Mesodermal cell (in vitro differentiated cells): ENCODE results near the gene BCAN.

ENCODE experiments used
- H3K27ac ChIP-seq: 2 replicates; pipeline ENCODE4 v1.7.0; 2013; ENCODE audit warnings: mild to moderate bottlenecking, low read depth, low read length, moderate library complexity; ENCODE audit not compliant: severe bottlenecking
- H3K36me3 ChIP-seq: 2 replicates; pipeline ENCODE4 v1.7.1; 2013; ENCODE audit warnings: mild to moderate bottlenecking, low read length, moderate library complexity; ENCODE audit not compliant: control insufficient read depth, insufficient read depth
- H3K4me1 ChIP-seq: one replicate; pipeline ENCODE4 v1.7.1; 2013; ENCODE audit warnings: mild to moderate bottlenecking, low read length; ENCODE audit not compliant: insufficient read depth, control insufficient read depth, poor library complexity, severe bottlenecking
- H3K4me3 ChIP-seq: 2 replicates; pipeline ENCODE4 v1.7.0; 2013; ENCODE audit warnings: low read length, control low read depth, mild to moderate bottlenecking; ENCODE audit not compliant: insufficient read depth, poor library complexity, severe bottlenecking; ENCODE audit errors: extremely low read depth
- H3K9me3 ChIP-seq: 2 replicates; pipeline ENCODE4 v1.7.1; 2013; ENCODE audit warnings: mild to moderate bottlenecking, low read length, moderate library complexity; ENCODE audit not compliant: control insufficient read depth
- WGBS, 2 experiments: methylation state at CpG; one replicate each; pipeline ENCODE4 v1.1.5; 2013; ENCODE audit warnings: missing lambda C conversion rate in 2 of 2; ENCODE audit not compliant: insufficient coverage in 2 of 2; 5-methylcytosine and 5-hydroxymethylcytosine counted together

Gene BCAN

DNA sequence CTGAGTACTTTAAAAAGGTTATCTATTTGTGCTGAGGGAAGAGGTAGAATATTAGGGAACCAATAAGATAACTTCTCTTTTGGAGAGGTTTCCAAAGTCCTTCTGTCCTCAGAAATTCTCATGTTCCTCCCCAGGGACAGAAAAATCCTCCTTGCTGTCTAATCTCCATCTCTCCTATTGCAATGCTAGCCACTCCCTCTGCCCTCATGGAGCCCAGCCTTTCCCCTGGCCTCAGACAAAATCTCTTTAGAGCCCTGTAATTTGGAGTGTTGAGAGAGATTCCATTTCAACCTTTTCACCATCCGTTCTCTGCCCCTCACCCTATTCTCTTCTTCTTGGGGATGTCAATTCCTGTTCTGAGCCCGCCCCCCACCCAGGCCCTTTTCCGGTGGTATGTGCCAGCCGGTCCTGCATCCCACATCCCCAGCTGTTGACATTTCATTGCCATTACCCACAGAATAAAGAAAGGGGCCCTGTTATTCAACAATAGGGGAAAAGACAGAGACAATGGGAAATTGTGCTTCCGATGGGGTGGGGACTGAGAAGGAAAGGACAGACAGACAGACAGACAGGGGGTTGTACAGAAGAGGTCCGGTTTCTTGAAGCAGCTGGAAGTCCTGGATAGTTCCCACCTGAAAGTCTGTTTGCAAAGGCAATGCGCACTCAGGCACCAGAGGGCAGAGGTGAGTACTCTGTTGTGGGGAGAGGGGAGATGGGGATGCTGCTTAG, 22.9 kb upstream of the BCAN start, which contains the start of gene HAPLN2:
TSS of gene HAPLN2 (plus strand) at position 563 of the 729 bp plus-strand sequence. CDS start 4,076 bp downstream, outside the sequence.
- 2 to 11% methylated on average over 3 of the region's 7 CpGs for WGBS, 2 experiments
- Histone ChIP-seq H3K27ac (no peak within 1 kb of the TSS), H3K4me1 (peaks cover 7% of the 10 kb centered on the region)

DNA sequence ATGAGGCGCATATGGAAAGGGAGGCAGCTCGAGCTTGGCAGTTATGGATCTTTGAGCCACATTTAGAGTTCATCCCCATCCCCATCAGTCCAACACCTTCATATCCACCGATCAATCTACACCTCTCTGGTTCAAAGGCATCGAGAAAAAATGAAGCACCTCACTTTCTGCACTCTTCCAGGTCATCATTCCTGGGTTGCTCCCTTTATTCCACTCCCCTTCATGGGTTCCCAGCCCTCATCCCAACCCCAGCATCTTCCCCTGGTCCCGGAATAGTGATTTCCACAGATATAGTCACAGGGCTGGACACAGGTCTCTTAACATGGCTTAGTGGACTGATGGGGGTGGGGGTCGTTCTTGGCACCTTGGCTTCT, 22.3 kb upstream of the BCAN start:
- Histone ChIP-seq H3K4me3 (no peak overlapping the region), H3K27ac (no peak overlapping the region), H3K4me1 (peaks cover 7% of the 10 kb centered on the region), H3K9me3 (no peaks in the 10 kb centered on the region), H3K36me3 (no peaks in the 10 kb centered on the region)
- 42 to 53% methylated on average over 2 to 3 of the region's 6 CpGs for WGBS, 2 experiments

More for the DNA sequence above, 22.9 kb upstream of the BCAN start, which contains the start of gene HAPLN2:
- Histone ChIP-seq H3K4me3 (no peak within 1 kb of the TSS), H3K36me3 (no peaks in the 10 kb centered on the region), H3K9me3 (no peaks in the 10 kb centered on the region)

DNA sequence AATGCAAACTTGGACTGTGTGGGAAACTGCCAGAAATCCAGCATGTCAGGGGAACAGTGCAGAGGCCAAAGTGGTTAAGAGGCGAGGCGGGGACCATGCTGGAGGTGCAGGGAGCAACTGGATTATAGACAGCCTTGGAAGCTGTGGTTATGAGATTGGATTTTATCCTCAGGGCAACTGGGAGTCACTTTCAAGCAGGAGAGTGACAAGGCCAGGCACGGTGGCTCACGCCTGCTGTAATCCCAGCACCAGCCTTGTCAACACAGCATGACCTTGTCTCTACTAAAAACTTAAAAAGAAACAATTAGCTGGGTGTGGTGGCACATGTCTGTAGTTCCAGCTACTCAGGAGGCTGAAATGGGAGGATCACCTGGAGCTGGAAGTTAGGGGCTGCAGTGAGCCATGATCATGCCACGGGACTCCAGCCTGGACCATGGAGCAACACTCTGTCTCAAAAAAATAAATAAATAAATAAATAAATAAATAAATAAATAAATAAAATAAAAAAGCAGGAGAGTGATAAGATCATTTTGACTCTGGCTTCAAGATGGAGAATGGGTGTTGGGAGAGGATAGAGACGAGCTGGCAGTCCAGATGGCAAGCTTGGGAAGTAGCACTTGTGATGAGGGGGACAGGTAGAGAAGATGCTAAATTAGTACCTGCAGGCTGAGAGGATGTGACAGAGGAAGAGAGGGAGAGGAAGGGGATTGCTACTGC, 19.2 kb upstream of the BCAN start:
- WGBS, 2 experiments = 51 to 87% methylated on average over 3 to 5 of the region's 6 CpGs
- H3K36me3 ChIP-seq = no peaks in the 10 kb centered on the region
- H3K9me3 ChIP-seq = no peaks in the 10 kb centered on the region
- H3K27ac ChIP-seq = no peak overlapping the region
- no peak overlapping the region for H3K4me3 ChIP-seq
- peaks cover 4% of the 10 kb centered on the region for H3K4me1 ChIP-seq

DNA sequence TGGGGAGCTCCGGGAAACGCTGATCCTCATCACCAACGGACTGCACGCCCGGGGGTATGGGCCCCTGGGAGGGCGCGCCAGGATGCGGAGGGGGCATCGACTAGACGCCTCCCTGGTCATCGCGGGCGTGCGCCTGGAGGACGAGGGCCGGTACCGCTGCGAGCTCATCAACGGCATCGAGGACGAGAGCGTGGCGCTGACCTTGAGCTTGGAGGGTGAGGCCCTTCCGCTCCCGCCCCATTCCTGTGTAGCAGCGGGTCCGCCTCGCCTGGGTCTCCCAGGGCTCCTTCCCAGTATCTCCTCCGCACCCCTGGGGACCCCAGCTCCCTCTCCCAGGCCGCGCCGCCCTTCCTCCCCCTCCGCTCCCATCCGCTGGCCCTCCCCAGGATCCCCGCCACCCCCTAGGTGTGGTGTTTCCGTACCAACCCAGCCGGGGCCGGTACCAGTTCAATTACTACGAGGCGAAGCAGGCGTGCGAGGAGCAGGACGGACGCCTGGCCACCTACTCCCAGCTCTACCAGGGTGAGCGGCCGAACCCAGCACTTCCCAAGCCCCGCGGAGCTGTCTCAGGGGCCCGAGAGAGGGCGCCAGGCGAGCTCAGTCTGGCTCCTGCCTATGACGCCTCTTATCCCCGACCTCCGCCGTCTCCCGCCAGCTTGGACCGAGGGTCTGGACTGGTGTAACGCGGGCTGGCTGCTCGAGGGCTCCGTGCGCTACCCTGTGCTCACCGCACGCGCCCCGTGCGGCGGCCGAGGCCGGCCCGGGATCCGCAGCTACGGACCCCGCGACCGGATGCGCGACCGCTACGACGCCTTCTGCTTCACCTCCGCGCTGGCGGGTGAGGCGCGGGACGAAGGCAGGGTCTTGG, 17.7 kb upstream of the BCAN start:
- Histone ChIP-seq H3K9me3 (no peaks in the 10 kb centered on the region), H3K4me1 (peaks cover 4% of the 10 kb centered on the region), H3K27ac (no peak overlapping the region), H3K36me3 (no peaks in the 10 kb centered on the region), H3K4me3 (peak overlapping the region; percentile 32)
- WGBS, 2 experiments = 2 to 3% methylated on average over 74 to 79 of the region's 87 CpGs

DNA sequence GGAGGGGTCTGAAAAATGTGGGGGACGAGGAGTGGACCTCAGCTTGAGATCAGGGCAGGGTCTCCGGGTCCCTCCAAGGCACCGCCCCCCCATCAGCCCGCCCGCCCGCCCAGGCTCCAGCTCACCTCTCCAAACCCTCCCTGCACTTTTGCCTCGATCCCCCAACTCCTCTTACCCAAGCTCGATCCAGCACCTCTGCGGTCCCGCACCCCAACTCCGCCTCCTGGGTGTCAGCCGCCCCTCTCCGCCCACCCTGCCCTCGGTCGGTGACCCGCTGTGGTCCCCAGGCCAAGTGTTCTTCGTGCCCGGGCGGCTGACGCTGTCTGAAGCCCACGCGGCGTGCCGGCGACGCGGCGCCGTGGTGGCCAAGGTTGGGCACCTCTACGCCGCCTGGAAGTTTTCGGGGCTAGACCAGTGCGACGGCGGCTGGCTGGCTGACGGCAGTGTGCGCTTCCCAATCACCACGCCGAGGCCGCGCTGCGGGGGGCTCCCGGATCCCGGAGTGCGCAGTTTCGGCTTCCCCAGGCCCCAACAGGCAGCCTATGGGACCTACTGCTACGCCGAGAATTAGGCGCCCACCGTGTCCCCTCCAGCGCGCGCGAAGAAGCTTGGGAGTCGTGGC, 17.0 kb upstream of the BCAN start:
- H3K4me1 ChIP-seq = peaks cover 4% of the 10 kb centered on the region
- H3K36me3 ChIP-seq = no peaks in the 10 kb centered on the region
- peak overlapping the region; percentile 32 for H3K4me3 ChIP-seq
- no peak overlapping the region for H3K27ac ChIP-seq
- no peaks in the 10 kb centered on the region for H3K9me3 ChIP-seq
- whole genome bisulfite sequencing, 2 experiments = 0 to 2% methylated on average over 32 to 41 of the region's 55 CpGs

DNA sequence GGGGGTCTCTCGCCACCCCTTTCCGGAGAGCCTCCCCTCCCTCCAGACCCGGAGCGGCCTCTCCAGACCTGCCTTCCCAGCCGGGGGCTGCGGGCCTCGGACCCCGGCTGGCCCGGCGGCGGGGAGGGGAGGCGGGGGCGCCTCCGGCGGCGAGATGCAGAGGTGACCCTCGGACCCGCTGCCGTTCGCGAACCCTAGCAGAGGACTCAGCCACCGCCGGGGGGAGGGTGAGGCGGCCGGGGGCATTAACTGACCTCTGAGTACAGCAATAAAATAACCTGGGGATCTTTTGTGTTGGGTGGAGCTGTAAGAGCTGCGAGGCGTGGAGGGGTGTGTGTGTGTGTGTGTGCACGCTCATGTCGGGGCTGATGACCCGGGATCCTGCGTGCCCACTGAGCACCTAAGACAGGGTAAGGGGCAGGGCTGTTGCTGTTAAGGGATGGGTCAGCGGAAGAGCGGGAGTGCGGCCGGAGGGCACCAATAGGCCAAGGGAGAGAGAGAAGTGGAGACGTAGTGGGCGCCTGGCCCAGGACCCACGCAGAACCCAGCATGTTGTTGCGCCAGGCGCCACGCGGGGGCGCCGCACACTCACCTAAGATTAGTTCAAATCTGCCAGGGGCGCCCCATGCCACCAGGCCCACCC, 16.4 kb upstream of the BCAN start:
- Histone ChIP-seq H3K4me3 (peak overlapping the region; percentile 24), H3K4me1 (peaks cover 4% of the 10 kb centered on the region), H3K36me3 (no peaks in the 10 kb centered on the region), H3K9me3 (no peaks in the 10 kb centered on the region), H3K27ac (no peak overlapping the region)
- WGBS, 2 experiments = 1 to 2% methylated on average over 24 to 30 of the region's 45 CpGs

DNA sequence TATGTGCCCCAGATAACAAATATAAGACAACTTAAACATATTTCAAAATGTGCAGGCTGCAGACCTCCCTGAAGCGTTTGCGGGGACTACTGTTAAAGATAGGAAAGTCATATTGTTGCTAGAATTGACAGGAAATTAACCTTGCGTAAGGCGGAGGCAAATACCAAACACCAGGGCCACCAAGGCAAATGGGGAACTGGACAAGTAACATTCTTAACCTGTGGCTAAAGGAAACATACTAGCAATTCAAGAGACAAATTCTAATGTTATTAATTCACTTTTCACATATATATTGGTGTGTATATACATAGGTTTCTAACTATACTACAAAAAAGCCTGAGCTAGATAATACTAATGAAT, 15.9 kb upstream of the BCAN start:
- WGBS, 2 experiments = 0% methylated on average over 2 of the region's 4 CpGs; no CpG with 5 or more reads in 1 of the 2 experiments

DNA sequence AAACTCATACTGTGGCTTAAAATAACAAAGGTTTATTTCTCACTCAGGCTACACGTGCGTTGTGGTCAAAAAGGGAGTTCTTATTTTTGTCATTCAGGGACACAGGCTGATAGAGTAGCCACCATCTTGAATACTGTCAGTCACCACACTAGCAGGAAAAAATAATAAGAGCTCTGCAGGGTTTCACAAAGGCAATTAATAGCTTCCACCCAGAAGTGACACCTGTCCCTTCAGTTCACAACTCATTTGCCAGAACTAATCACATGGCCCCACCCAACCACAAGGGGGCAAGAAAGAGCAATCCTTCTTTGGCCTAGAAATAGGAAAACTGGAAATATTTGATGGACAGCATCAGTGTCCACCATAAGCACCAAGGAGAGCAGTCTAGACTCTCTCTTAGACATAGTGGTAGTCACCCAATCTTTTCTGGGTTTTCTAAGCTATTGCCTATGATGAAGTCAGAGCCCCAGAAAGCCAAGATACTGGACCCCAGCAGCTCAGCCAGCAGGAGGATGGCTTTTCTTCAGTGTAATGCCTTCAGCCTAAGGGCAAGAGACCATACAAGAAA, 14.5 kb upstream of the BCAN start:
- 93% methylated on average over 2 of the region's 2 CpGs; no CpG with 5 or more reads in 1 of the 2 experiments for WGBS, 2 experiments
- Histone ChIP-seq H3K9me3 (no peaks in the 10 kb centered on the region), H3K36me3 (no peaks in the 10 kb centered on the region), H3K4me3 (no peak overlapping the region), H3K4me1 (peaks cover 4% of the 10 kb centered on the region), H3K27ac (no peak overlapping the region)

More for the DNA sequence above, 15.9 kb upstream of the BCAN start:
- H3K9me3 ChIP-seq = no peaks in the 10 kb centered on the region
- H3K36me3 ChIP-seq = no peaks in the 10 kb centered on the region
- no peak overlapping the region for H3K27ac ChIP-seq
- H3K4me3 ChIP-seq = no peak overlapping the region
- peaks cover 4% of the 10 kb centered on the region for H3K4me1 ChIP-seq

DNA sequence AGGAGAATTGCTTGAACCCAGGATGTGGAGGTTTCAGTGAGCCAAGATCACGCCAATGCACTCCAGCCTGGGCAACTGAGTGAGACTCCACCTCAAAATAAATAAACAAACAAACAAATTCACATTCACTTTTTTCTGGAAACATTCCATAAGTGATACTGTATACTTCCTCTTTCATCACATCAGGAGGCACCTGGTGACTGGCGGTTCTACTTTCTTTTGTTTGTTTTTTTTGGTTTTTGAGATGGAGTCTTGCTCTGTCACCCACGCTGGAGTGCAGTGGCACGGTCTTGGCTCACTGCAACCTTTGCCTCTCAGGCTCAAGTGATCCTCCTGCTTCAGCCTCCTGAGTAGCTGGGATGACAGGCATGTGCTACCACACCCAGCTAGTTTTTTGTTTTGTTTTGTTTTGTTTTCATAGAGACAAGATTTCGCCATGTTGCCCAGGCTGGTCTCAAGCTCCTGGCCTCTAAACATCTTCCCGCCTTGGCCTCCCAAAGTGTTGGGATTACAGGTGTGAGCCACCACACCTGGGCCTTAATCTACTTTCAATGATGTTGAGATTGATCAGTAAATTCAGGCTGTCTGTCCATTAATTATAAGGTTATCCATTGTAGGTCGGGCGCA, 12.0 kb upstream of the BCAN start:
- Histone ChIP-seq H3K4me3 (no peak overlapping the region), H3K27ac (no peak overlapping the region), H3K9me3 (no peaks in the 10 kb centered on the region), H3K36me3 (no peaks in the 10 kb centered on the region), H3K4me1 (peaks cover 4% of the 10 kb centered on the region)
- WGBS, 2 experiments = 94 to 100% methylated on average over 1 to 3 of the region's 8 CpGs
